Ureter (tissue), 1 donor: ENCODE measurements around the gene GNAT3. TPM values are rescaled to one million over a fixed set of nuclear protein-coding genes. Genes with fewer than 3 reads are reported as not detected.

Experiments
- DNase-seq: peaks from one replicate; pipeline ENCODE4 v3.0.0-alpha.2; 2020; ENCODE audit warnings: low spot score
- total RNA-seq: library from RNA; stranded (reverse); gene quantifications from one replicate; pipeline ENCODE4 v1.2.4, GENCODE V29; 2023
- donor health status: DM: yes; HTN: yes; CAD: no.

Gene GNAT3
- total RNA-seq, 1 donor from 2014 or later: not detected

- DNase-seq: no peak
These were observed 91.0 kb downstream of the GNAT3 start for GRCh38 chr7:80420876-80421275.

GRCh38 chr7:80417211-80417793 lies 94.6 kb downstream of the GNAT3 start:
- DNase-seq: no peak

GRCh38 chr7:80415522-80415921 lies 96.3 kb downstream of the GNAT3 start:
- DNase-seq: no peak

- no peak for DNase-seq
These were observed 96.8 kb downstream of the GNAT3 start for GRCh38 chr7:80415114-80415513.

GRCh38 chr7:80414331-80414730 lies 97.5 kb downstream of the GNAT3 start:
- no peak for DNase-seq

GRCh38 chr7:80413383-80413945 lies 98.4 kb downstream of the GNAT3 start:
- no peak for DNase-seq

- DNase-seq: no peak
These were observed 99.0 kb downstream of the GNAT3 start for GRCh38 chr7:80412842-80413241.

GRCh38 chr7:80411621-80412020 lies 100.2 kb downstream of the GNAT3 start:
- no peak for DNase-seq

GRCh38 chr7:80410081-80410480 lies 101.8 kb downstream of the GNAT3 start:
- DNase-seq: no peak

Other genes with a start within 250 kb of the GNAT3 start
- 25.7 TPM for gene CD36, start 126.6 kb upstream of the GNAT3 start, total RNA-seq